Stimulated activated CD4-positive, alpha-beta T cell treated with anti-CD3 and anti-CD28 coated beads, Interleukin-1b, Interleukin-23, amount 100 ng/mL, for 48 hours (primary cell): ENCODE results near the gene PDZK1IP1.
"Not testable (repeated sequence)": the region's sequence is repeated elsewhere in the genome, so short reads cannot be mapped to it uniquely, and the experiment has no call there.

ENCODE experiments used
- DNase-seq: peaks from one replicate; pipeline ENCODE4 v3.0.0-alpha.2; 2020

Gene PDZK1IP1

GRCh38 chr1:47193496-47193895 is 3.7 kb upstream of the PDZK1IP1 start:
- not testable (repeated sequence) for DNase-seq

GRCh38 chr1:47192458-47193384 is 2.9 kb upstream of the PDZK1IP1 start:
- peak; percentile 61 for DNase-seq

- no peak for DNase-seq
Measured at GRCh38 chr1:47191940-47192457, 2.2 kb upstream of the PDZK1IP1 start.

- DNase-seq = no peak
Measured at GRCh38 chr1:47190857-47191256, 1.0 kb upstream of the PDZK1IP1 start.

- no peak for DNase-seq
Measured at GRCh38 chr1:47190509-47190855, 646 bp upstream of the PDZK1IP1 start.

- DNase-seq = no peak
Measured at GRCh38 chr1:47188791-47189785, 748 bp downstream of the PDZK1IP1 start.

- no peak for DNase-seq
Measured at GRCh38 chr1:47187926-47188250, 1.9 kb downstream of the PDZK1IP1 start.

DNA sequence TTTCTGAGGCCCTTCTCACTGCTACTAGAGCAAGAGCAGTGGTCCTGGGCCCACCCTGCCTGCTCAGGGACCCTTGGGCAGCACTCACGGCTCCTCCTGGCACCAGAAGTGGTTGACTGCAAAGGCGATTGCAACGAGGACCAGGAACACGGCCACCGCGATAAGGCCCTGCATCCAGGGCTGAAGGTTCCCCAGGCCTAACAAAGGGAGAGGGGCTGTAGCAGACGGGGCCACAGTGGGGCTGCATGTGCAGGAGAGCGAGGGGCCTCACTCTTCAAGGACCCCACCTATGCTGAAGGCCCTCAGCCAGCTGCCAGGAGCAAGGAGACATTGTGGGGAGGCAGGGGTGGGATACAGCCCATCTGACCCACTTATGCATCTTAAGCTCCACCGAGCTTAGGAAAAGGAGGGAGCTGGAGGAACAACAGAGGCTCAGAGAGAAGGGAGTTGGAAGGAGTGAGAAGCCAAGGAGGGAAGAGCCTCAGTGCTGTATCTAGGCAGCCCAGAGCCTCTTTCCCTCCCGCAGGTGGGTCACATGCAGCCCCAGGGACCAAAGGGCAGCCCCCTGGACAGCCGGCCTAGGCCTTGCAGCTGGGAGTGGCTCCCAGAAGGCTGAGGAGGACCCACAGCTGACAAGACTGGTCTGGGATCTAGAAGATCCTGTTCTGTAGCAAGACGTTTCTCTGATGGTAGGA is 2.5 kb downstream of the PDZK1IP1 start:
- no peak for DNase-seq

DNA sequence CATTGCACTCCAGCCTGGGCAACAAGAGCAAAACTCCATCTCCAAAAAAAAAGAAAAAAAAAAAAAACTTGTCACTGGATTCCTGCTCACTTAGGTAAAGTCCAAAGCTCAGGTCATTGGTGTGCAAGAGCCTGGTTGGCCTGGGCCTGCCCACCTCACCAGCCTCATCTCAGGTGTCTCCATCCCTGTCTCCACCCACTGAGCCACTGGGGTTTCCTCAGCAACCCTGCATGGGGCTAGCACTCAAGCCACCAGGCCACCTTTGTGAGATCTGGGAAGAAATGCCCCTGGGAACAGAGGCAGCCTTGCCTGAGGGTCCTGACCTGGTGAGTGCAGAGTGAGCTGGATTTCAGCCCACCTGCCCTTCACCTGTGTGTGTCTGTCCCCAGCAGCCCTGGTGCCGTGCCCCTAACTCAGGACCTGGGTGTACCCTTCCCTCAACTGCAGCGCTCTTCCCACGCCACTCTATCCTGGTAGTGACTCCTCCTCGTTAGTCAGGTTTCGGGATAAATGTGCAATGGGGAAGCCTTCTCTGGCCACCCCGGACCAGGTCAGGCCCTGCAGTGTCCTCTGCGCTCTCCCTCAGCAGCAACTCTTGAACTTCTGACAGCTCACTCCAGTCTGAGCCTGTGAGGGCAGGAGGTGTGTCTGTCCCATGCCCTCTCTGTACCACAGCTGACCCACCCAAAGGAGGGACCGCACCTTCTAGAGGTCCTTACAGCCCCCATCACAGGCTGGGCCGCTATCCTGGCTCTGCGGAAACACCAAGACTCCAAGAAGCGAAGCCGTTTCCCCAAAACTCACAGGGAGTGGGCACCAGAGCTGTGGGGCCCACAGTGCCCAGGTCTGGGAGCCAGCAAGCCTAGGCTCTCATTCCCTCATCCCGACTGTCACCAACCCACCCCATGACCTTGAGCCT is 3.3 kb downstream of the PDZK1IP1 start:
- no peak for DNase-seq

GRCh38 chr1:47184822-47185677 is 4.8 kb downstream of the PDZK1IP1 start:
- DNase-seq = no peak

GRCh38 chr1:47184090-47184821 is 5.6 kb downstream of the PDZK1IP1 start:
- DNase-seq = no peak

DNA sequence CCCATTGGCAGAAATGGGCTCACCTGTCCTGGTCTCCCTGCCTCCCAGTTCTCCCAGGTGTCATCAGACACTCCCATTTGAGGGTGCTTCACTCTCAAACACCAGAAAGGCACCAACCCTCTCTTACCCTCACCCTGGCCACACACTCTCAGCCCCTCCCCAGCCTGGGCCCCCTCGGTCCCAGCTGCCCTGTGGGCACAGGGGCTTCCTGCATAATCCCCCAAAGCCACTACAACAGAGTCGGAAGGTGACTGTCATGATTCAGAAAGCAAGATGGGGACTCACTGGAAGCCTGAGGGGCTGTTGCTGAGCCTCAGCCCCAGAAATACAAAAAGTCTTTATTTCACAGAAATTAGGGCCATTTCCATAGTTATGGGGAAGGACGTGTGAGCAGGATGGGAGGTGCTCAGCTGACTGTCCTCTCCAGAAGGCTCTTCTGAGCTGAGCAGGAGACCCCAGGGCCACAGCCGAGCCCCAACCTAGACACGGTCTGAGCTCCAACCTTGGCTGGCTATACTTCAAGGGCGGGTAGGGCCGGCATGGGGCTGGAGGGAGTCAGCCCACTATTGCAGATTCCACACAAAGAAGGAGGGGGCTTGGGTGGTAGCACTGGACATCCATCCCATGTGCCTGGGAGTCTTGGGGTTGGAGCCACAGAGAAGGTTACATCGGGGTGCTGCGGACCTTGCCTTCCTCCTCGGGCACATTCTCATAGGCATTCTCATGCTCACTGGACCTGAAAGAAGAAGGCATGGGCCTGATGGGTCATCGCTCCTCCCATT is 6.3 kb downstream of the PDZK1IP1 start:
- DNase-seq = no peak

DNA sequence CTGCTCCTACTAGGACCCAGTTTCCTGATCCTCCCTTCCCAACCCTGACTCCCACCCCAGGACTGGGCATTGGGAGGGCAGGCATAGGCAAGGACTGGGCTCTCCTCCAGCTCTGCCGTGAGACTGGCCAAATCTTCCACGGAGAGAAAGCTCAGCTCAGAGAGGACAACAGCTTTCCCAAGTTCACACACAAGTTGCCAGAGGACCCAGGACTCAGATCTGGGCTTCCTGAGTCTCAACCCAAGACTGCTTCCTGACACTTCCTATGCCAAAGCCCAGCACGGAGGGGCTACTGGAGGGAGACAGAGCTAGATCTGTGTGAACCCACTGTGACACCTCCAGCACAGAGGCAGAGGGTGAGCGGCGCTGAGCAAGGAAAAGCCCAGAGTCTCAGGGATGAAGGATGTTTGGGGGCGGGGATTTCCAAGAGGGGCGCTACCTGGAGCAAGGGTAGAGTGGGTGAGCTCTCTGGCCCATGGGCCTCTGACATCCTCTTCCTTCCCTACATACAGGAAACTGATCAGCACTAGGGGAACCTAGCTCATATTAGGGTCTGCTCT is 7.1 kb downstream of the PDZK1IP1 start:
- DNase-seq = no peak

GRCh38 chr1:47181955-47182675 is 7.7 kb downstream of the PDZK1IP1 start:
- no peak for DNase-seq

DNA sequence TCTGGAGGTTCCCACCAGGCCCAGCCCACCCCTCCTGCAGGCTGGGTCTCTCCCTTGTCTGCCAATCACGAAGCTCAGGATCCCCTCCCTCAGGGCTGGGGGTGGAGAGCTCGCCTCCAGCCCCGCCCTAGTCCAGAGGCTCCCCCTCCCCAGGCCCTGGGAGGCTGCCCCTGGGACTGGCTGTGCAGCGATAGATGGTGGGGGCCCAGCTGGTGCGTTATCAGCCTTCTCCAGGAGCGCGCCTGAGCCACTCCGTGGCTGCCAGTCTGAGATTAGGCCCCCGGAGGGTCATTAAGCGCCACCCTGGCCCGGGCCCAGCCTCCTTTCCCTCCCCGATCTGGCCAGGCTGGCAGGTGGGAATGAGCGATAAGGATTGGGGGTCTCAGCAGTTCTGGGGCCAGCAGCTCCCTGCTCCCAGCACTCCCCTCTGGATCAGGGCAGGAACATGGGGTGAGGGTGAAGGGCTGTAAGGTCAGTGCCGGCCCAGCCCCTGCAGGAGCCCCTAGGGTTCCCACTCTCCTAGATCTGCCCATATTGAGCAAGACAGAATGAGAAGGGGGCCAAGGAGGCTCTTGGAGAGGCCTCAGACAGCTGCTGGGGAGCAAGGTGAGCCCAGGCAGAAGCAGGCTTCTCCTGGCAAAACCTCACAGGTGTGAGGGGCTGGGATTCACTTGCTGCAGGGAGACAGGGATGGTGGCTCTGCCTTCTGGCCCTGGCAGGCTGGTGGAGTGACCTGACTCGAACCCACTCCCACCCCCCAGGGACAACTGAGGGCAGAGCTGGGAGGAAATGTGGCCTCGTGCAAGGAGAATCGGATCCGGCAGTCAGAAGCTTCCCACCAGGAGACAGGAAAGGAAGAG is 8.5 kb downstream of the PDZK1IP1 start:
- DNase-seq = no peak

GRCh38 chr1:47180603-47181094 is 9.2 kb downstream of the PDZK1IP1 start:
- DNase-seq = no peak

- DNase-seq = no peak
Measured at GRCh38 chr1:47179988-47180563, 9.8 kb downstream of the PDZK1IP1 start.
